GM13976 (cell line): Measurements from ENCODE around the gene SLC4A8.

Source experiments
- DNase-seq: peaks from one replicate; pipeline ENCODE4 v3.0.0; 2012; ENCODE audit warnings: low spot score
- CTCF ChIP-seq: IDR thresholded peaks from 2 replicates; pipeline ENCODE4 v1.5.1; 2012; ENCODE audit warnings: borderline replicate concordance, mild to moderate bottlenecking; ENCODE audit not compliant: insufficient read depth; ENCODE audit errors: extremely low read depth, missing control alignments, control extremely low read depth
- in situ Hi-C: fragments of 300-500 bp; cut with MboI; formaldehyde crosslinking; loops from one replicate; pipeline ENCODE4 v1.12.0; 2022; ENCODE audit warnings: low sequenced_read_pairs, mixed read lengths, inconsistent platforms; ENCODE audit not compliant: unreplicated experiment

Gene SLC4A8

GRCh38 chr12:51493281-51493680 lies 68.7 kb downstream of the SLC4A8 start:
- DNase-seq: no peak
- TF ChIP-seq CTCF: no peak
- in situ Hi-C loops: no loop called here

GRCh38 chr12:51496895-51497294 lies 72.3 kb downstream of the SLC4A8 start:
- DNase-seq: no peak
- TF ChIP-seq CTCF: no peak
- in situ Hi-C loops: no loop called here

GRCh38 chr12:51504851-51505250 lies 80.2 kb downstream of the SLC4A8 start:
- DNase-seq: no peak
- in situ Hi-C loops: no loop called here
- TF ChIP-seq CTCF: no peak

GRCh38 chr12:51505360-51506105 lies 80.9 kb downstream of the SLC4A8 start:
- in situ Hi-C loops: no loop called here
- no peak for TF ChIP-seq CTCF
- no peak for DNase-seq

- in situ Hi-C loops: no loop called here
- no peak for DNase-seq
- TF ChIP-seq CTCF: no peak
Measured at GRCh38 chr12:51507178-51507577, 82.5 kb downstream of the SLC4A8 start.

- no peak for TF ChIP-seq CTCF
- in situ Hi-C loops: no loop called here
- no peak for DNase-seq
Measured at GRCh38 chr12:51508285-51508684, 83.7 kb downstream of the SLC4A8 start.
